Coronary artery (tissue), 2 donors: Measurements from ENCODE around the gene ADAMTS2.
A peak's percentile ranks its signal among the peaks of the same experiment; 100 is the strongest.
"Not testable (repeated sequence)": the region's sequence is repeated elsewhere in the genome, so short reads cannot be mapped to it uniquely, and the experiment has no call there.

Source experiments
- DNase-seq: peaks from one replicate; pipeline ENCODE4 v3.0.0-alpha.2; 2017; ENCODE audit warnings: low spot score
- H3K27ac ChIP-seq, 2 donors: fragments of 200-600 bp; sonication (generic); one replicate each; pipeline ENCODE4 v1.5.1; 2016 to 2019
- H3K4me3 ChIP-seq: fragments of 200-600 bp; sonication (generic); 2 replicates; pipeline ENCODE4 v1.5.1; 2016; ENCODE audit warnings: mild to moderate bottlenecking, moderate library complexity
- TF ChIP-seq, protein P1 (sequence below): fragments of 200-600 bp; sonication (generic); IDR thresholded peaks from one replicate; pipeline ENCODE4 v1.5.1; 2019; ENCODE audit warnings: antibody characterized with exemption

Gene ADAMTS2

DNA sequence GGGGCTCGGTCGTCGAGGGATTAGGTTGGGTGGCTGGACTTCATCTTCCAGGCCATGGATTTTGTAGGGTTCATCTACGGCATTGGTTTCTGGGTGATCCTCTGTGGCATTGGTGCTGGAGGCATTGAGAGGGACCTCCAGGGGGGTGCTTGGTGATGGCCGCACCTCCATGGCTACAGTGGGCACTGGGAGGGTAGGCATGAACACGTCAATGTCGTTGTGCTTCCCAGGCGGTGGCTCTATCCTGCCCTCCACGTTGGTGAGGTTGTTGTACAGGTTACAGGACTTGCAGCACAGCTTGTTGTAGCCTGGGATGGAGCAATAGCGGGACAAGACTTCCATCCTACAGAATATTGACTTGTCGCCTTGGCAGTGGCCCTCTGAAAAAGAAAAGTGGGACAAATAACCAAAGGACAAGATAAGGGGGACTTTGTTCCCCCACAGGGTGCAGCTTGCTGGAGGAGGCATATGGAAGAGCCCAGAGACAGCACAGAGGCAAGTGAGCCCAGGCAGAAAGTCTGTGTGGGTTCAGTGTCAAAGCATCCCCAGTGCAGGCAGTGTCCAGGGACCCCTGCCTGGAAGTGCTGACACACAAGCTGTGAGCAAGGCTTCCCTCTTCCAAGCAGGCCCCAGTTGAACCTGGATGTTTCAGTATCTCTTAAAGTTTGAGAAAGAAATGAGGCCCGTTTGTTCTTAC is 231.2 kb downstream of the ADAMTS2 start:
- DNase-seq: peak; percentile 43
- TF ChIP-seq, protein P1, sequence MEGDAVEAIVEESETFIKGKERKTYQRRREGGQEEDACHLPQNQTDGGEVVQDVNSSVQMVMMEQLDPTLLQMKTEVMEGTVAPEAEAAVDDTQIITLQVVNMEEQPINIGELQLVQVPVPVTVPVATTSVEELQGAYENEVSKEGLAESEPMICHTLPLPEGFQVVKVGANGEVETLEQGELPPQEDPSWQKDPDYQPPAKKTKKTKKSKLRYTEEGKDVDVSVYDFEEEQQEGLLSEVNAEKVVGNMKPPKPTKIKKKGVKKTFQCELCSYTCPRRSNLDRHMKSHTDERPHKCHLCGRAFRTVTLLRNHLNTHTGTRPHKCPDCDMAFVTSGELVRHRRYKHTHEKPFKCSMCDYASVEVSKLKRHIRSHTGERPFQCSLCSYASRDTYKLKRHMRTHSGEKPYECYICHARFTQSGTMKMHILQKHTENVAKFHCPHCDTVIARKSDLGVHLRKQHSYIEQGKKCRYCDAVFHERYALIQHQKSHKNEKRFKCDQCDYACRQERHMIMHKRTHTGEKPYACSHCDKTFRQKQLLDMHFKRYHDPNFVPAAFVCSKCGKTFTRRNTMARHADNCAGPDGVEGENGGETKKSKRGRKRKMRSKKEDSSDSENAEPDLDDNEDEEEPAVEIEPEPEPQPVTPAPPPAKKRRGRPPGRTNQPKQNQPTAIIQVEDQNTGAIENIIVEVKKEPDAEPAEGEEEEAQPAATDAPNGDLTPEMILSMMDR: no peak
- H3K4me3 ChIP-seq: no peak overlapping the region
- H3K27ac ChIP-seq: no peak overlapping the region

DNA sequence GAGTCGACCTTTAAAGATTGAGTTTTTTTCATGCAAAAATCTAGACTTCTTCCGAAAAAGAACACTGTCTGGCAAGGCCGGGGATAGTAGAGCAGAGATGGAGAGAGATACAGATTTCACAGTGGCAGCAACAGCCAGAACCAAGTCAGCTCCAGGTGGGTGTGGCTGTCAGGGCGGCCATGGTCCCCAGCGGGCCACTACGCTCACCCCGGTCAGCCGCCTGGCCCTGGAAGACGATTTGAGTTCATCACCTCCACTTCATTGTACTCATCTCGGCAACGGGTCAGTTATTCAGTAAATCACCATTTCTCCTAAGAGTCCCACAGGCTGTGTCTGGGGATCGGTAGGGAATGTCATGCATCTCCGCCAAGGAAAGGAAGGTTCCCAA is 232.1 kb downstream of the ADAMTS2 start:
- no peak overlapping the region for H3K27ac ChIP-seq
- H3K4me3 ChIP-seq: no peak overlapping the region
- DNase-seq: no peak
- TF ChIP-seq, protein P1: no peak

- Histone ChIP-seq H3K4me3 (no peak overlapping the region), H3K27ac (no peak overlapping the region)
- DNase-seq: no peak
- TF ChIP-seq, protein P1: no peak
Measured at GRCh38 chr5:179112469-179113142, 232.7 kb downstream of the ADAMTS2 start.

GRCh38 chr5:179111267-179112207 is 233.7 kb downstream of the ADAMTS2 start:
- TF ChIP-seq, protein P1: no peak
- peak; percentile 57 for DNase-seq
- no peak overlapping the region for H3K27ac ChIP-seq

DNA sequence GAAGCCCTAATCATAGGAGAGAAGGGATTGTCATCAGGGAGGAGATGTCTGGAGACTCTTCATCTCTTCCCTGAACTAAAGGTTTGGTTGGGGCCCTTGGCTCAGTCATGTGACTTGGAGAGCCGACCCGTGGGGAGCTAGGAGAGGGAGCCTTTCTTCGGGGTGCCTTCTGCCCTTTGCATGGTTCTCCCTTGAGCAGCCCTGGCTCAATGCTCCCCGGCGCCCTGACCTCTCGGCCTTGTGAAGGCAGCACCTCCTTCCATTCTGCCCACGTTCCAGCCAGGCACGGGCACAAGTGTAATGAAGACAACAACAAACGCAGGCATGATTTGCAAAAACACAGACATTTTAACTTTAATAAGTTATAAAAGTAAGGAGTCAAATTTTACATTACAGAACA is 234.7 kb downstream of the ADAMTS2 start:
- H3K27ac ChIP-seq: no peak overlapping the region
- DNase-seq: peak; percentile 66
- TF ChIP-seq, protein P1: no peak
- H3K4me3 ChIP-seq: no peak overlapping the region

More at GRCh38 chr5:179111267-179112207, 233.7 kb downstream of the ADAMTS2 start:
- H3K4me3 ChIP-seq: no peak overlapping the region

DNA sequence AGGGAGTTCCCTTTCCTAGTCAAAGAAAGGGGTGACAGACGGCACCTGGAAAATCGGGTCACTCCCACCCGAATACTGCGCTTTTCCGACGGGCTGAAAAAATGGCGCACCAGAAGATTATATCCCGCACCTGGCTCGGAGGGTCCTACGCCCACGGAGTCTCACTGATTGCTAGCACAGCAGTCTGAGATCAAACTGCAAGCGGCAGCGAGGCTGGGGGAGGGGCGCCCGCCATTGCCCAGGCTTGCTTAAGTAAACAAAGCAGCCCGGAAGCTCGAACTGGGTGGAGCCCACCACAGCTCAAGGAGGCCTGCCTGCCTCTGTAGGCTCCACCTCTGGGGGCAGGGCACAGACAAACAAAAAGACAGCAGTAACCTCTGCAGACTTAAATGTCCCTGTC is 244.0 kb downstream of the ADAMTS2 start:
- H3K27ac ChIP-seq, DNase-seq, H3K4me3 ChIP-seq: not testable (repeated sequence)

- DNase-seq: no peak
- Histone ChIP-seq H3K4me3 (no peak overlapping the region), H3K27ac (no peak overlapping the region)
- TF ChIP-seq, protein P1: no peak
Measured at GRCh38 chr5:179089502-179089901, 255.8 kb downstream of the ADAMTS2 start.
